Measurements from ENCODE around the gene RAD51D.

The RAD51D gene

DNA sequence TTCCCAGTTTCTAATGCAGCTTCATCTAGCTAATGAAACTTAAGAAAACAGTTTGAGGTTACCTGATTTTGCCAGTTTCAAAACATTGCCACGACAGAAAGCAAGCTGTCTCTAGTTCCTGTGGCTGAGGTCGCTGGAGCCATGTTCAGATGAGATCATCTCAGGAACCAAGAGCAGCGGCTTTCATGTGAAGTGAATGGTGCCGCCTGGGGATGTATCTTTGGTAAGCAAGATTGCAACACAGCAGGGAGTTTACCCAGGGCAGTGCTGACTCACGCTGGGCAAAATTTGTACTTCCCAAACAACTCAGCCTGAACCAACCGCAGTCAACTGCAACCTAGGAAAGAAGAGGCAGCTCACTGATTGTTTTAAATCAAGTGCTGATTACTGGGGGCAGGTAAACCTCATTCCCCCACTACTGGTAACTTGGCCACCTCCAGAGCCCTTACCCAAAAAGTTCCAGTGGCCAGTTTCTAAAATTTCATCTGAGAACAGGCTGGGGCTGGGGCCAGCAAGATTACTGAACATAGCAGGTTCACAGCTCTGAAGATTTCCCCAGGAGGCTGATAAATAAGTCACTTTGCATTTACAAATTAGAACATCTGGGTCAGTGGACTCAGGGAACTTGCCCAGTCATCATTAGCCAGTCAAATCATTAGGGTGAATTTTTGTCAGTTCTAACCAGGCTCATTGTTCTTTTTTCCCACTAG lies 56.0 kb downstream of the RAD51D start, which contains the start of gene RFFL:
Gene RFFL (minus strand): TSS at position 194 of the 710 bp plus-strand sequence. CDS start 37,154 bp downstream, outside the sequence.
- H3K9me3 ChIP-seq (ENCODE audit: insufficient read depth, low read length, severe bottlenecking): no peaks in the 10 kb centered on the region
- peak within 1 kb of the TSS; percentile 60 for H3K4me2 ChIP-seq (ENCODE audit: insufficient read depth, low read length)
- H3K27ac ChIP-seq (ENCODE audit: low read length): peak within 1 kb of the TSS; percentile 97
- TF ChIP-seq, protein P1, sequence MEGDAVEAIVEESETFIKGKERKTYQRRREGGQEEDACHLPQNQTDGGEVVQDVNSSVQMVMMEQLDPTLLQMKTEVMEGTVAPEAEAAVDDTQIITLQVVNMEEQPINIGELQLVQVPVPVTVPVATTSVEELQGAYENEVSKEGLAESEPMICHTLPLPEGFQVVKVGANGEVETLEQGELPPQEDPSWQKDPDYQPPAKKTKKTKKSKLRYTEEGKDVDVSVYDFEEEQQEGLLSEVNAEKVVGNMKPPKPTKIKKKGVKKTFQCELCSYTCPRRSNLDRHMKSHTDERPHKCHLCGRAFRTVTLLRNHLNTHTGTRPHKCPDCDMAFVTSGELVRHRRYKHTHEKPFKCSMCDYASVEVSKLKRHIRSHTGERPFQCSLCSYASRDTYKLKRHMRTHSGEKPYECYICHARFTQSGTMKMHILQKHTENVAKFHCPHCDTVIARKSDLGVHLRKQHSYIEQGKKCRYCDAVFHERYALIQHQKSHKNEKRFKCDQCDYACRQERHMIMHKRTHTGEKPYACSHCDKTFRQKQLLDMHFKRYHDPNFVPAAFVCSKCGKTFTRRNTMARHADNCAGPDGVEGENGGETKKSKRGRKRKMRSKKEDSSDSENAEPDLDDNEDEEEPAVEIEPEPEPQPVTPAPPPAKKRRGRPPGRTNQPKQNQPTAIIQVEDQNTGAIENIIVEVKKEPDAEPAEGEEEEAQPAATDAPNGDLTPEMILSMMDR (IDR thresholded peaks at IDR 0.05; ENCODE audit: borderline replicate concordance, extremely low read depth, low read length, poor library complexity, severe bottlenecking): peak; percentile 80
- no peak for TF ChIP-seq EZH2 (IDR thresholded peaks at IDR 0.05; ENCODE audit: borderline replicate concordance, low read depth, low read length, severe bottlenecking)
- ATAC-seq (ENCODE audit: insufficient read depth, low read depth) (peak; percentile 99), DNase-seq (peak; percentile 91)
- H3K79me2 ChIP-seq (ENCODE audit: insufficient read depth, low read length): peaks cover 25% of the 10 kb centered on the region
- H3K9ac ChIP-seq (ENCODE audit: low read depth, low read length): peak within 1 kb of the TSS; percentile 59
- peak within 1 kb of the TSS; percentile 32 to 60; a peak in 3 of 4 replicates for H3K4me3 ChIP-seq (ENCODE audit: low read depth in 1 of 2, low read length in 2 of 2)
- H3K36me3 ChIP-seq (ENCODE audit: insufficient read depth, low read length): 0 out of 2 replicates have a peak, but pooled peaks cover 4% of the 10 kb centered on the region
- H3K4me1 ChIP-seq (ENCODE audit: insufficient read depth, low read length): peaks cover 31% of the 10 kb centered on the region
- no peaks in the 10 kb centered on the region for H4K20me1 ChIP-seq (ENCODE audit: insufficient read depth, low read length)
- H2AFZ ChIP-seq (ENCODE audit: low read depth, low read length): peak within 1 kb of the TSS; percentile 72
- no peaks in the 10 kb centered on the region for H3K27me3 ChIP-seq (ENCODE audit: insufficient read depth, low read length, poor library complexity)

DNA sequence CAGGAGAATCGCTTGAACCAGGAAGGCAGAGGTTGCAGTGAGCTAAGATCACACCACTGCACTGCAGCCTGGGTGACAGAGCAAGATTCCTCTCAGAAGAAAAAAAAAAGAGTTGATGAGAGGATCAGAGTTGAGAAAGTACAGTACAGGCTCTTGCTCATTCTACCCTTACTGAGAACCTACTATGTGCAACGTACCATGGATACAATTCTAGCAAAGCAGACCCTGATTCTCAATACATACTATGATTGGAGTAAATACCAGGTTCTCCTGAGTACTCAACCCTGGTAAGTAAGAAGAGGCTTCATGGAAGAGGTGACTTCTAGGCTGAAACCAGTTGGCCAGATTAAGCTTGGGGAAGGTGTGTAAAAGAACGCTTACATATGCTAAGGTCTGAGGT lies 57.4 kb downstream of the RAD51D start:
- Histone ChIP-seq H4K20me1 (ENCODE audit: insufficient read depth, low read length) (no peaks in the 10 kb centered on the region), H3K79me2 (ENCODE audit: insufficient read depth, low read length) (peaks cover 35% of the 10 kb centered on the region), H3K4me3 (ENCODE audit: low read depth in 1 of 2, low read length in 2 of 2) (peak overlapping the region in 1 of 2 experiments; percentile 60; a peak in 2 of 4 replicates), H3K36me3 (ENCODE audit: insufficient read depth, low read length) (0 out of 2 replicates have a peak, but pooled peaks cover 4% of the 10 kb centered on the region), H3K27ac (ENCODE audit: low read length) (peak overlapping the region; percentile 97), H3K27me3 (ENCODE audit: insufficient read depth, low read length, poor library complexity) (no peaks in the 10 kb centered on the region), H2AFZ (ENCODE audit: low read depth, low read length) (no peak overlapping the region), H3K9me3 (ENCODE audit: insufficient read depth, low read length, severe bottlenecking) (no peaks in the 10 kb centered on the region), H3K4me1 (ENCODE audit: insufficient read depth, low read length) (peaks cover 31% of the 10 kb centered on the region), H3K4me2 (ENCODE audit: insufficient read depth, low read length) (peak overlapping the region; percentile 60; the same call in 1 of the 2 replicates), H3K9ac (ENCODE audit: low read depth, low read length) (peak overlapping the region; percentile 59)
- no peak for DNase-seq
- no peak for ATAC-seq (ENCODE audit: insufficient read depth, low read depth)
- TF ChIP-seq, protein P1 (IDR thresholded peaks at IDR 0.05; ENCODE audit: borderline replicate concordance, extremely low read depth, low read length, poor library complexity, severe bottlenecking): no peak
- TF ChIP-seq EZH2 (IDR thresholded peaks at IDR 0.05; ENCODE audit: borderline replicate concordance, low read depth, low read length, severe bottlenecking): no peak

DNA sequence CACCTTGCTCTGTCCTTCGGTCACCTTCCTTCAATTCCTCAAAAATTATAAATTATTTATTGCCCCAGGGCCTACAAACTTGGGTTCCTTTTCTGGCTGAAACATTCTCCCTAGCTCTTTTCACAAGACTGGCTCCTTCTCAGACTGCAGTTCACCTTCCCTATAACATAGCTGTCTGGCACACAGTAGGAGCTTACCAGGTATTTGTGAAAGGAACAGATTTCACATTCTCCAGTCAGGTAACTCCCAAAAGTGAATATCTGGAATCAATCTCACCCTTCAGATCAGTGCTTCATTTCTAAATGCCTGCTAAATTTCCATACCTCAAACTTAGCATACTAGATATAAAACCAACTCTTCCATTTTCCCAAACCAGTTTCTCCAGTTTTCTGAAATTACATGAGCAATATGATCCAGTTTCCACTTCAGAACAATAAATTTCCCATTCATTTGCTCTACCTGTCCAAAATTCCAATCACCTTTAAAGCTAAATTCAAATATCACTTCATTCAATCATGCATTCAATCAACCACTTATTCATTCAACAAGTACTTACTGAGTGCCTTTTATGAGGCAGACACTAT lies 62.2 kb downstream of the RAD51D start:
- Histone ChIP-seq H3K79me2 (ENCODE audit: insufficient read depth, low read length) (peaks cover 64% of the 10 kb centered on the region), H2AFZ (ENCODE audit: low read depth, low read length) (no peak overlapping the region), H3K27me3 (ENCODE audit: insufficient read depth, low read length, poor library complexity) (no peaks in the 10 kb centered on the region), H3K4me2 (ENCODE audit: insufficient read depth, low read length) (no peak overlapping the region), H3K36me3 (ENCODE audit: insufficient read depth, low read length) (0 out of 2 replicates have a peak, but pooled peaks cover 4% of the 10 kb centered on the region), H3K4me3 (ENCODE audit: low read depth in 1 of 2, low read length in 2 of 2) (no peak overlapping the region), H3K27ac (ENCODE audit: low read length) (no peak overlapping the region), H4K20me1 (ENCODE audit: insufficient read depth, low read length) (no peaks in the 10 kb centered on the region), H3K9me3 (ENCODE audit: insufficient read depth, low read length, severe bottlenecking) (no peaks in the 10 kb centered on the region), H3K9ac (ENCODE audit: low read depth, low read length) (no peak overlapping the region), H3K4me1 (ENCODE audit: insufficient read depth, low read length) (peaks cover 31% of the 10 kb centered on the region)
- DNase-seq (no peak), ATAC-seq (ENCODE audit: insufficient read depth, low read depth) (no peak)
- TF ChIP-seq, protein P1 (IDR thresholded peaks at IDR 0.05; ENCODE audit: borderline replicate concordance, extremely low read depth, low read length, poor library complexity, severe bottlenecking): no peak
- TF ChIP-seq EZH2 (IDR thresholded peaks at IDR 0.05; ENCODE audit: borderline replicate concordance, low read depth, low read length, severe bottlenecking): no peak

Data from DND-41 (cell line).